ENCODE measurements around the gene UCP2.
"Not testable (repeated sequence)": the region's sequence is repeated elsewhere in the genome, so short reads cannot be mapped to it uniquely, and the experiment has no call there.

The UCP2 gene

DNA sequence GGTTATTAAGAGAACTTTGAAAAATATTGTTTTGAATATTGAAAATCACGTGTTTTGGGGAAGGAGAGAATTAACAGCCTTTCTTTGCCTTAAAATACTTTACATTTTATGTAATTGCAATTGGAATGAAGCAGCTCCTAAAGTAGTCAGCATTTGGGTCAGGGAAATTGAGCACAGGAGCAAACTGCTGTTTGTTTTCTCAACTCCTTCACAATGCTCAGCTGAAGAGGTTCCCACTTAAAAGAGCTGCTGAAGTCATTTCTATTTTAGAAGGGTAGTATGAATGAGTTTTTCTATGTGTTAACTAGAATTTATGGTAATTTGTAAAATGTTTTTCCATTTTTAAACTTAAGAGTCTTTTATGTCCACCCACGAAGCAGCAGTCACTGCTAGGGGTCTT, 8.1 kb upstream of the UCP2 start:
- DNase-seq, result no peak

GRCh38 chr11:73989156-73989555, 6.5 kb upstream of the UCP2 start:
- no peak for DNase-seq

GRCh38 chr11:73988227-73988626, 5.6 kb upstream of the UCP2 start:
- DNase-seq, result no peak

DNA sequence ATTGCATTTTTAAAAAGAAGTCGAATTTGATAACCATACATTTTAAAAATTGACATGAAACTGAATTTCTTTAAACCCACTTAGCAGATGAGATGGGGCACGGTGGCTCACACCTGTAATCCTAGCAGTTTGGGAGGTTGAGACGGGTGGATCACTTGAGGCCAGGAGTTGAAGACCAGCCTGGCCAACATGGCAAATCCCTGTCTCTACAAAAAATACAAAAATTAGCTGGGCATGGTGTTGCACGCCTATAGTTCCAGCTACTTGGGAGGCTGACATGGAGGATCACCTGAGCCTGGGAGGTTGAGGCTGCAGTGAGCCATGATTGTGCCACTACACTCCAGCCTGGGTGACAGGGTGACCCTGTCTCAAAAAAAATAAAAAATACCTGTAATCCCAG, 3.0 kb upstream of the UCP2 start:
- DNase-seq, result not testable (repeated sequence)

GRCh38 chr11:73983741-73984538, 1.3 kb upstream of the UCP2 start:
- no peak for DNase-seq

DNA sequence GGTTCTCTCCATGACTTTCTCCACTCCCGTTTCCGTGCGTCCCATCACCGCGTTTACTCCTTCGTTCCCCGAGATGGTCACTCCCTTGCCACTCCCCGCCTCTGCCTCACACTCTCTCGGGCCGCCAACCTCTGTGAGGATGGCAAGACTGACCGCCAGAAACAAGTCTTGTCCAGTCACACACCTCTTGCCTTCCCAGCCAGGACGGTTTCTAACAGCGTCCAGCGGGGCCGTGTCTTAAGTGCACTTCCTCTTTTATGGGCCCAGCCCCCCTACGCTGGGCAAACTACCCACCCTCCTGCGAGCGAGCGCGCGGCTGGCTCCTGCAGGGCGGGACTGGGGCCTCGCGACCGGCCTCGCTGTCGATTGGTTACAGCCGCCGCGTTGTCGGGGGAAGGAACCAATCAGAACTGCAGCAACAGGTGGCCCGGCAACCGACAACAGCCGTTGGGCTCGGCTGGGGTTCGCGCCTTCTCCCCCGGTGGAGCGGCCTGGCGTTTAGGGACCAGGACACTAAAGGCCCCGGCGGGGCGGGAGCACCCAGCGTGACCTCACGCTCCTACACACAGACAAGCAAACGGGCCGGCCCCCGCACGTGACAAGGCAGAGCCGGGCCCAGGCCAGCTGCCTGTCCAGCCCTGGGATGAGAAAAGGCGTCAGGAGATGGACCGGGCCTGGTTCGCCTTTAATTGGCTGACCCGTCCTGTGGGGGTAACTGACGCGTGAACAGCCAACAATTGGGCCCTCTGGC, 522 bp upstream of the UCP2 start:
- DNase-seq, result peak; percentile 97

- DNase-seq, result no peak
These were observed 1.4 kb downstream of the UCP2 start for GRCh38 chr11:73981051-73981805.

GRCh38 chr11:73980001-73980961, 2.4 kb downstream of the UCP2 start:
- DNase-seq, result peak; percentile 18

DNA sequence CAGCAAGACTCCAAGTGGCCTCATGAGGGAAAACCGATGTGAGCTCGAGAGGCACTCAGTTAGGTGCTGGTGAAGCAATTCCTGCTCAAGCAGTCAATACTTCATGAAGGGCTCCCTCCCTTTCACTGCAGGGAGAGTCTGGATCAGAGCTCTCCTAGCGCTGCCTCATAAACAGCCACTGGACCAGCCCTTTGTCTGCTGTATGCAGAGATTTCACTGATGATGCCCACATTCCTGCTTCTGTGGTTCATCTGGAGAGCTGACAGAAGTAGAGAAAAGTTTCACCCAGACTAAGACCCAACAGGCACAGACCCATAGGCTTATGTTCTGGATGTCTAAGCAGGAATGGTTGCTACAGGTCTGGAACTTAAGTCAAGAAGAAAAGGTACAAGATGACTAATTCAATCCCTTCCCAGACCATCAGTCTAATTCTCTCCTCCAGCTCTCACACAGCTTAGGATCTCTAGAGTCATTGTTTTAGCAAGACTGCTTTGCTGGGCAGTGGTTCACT, 4.0 kb downstream of the UCP2 start:
- DNase-seq, result no peak

- DNase-seq, result no peak
These were observed 4.7 kb downstream of the UCP2 start for GRCh38 chr11:73977856-73978519.

DNA sequence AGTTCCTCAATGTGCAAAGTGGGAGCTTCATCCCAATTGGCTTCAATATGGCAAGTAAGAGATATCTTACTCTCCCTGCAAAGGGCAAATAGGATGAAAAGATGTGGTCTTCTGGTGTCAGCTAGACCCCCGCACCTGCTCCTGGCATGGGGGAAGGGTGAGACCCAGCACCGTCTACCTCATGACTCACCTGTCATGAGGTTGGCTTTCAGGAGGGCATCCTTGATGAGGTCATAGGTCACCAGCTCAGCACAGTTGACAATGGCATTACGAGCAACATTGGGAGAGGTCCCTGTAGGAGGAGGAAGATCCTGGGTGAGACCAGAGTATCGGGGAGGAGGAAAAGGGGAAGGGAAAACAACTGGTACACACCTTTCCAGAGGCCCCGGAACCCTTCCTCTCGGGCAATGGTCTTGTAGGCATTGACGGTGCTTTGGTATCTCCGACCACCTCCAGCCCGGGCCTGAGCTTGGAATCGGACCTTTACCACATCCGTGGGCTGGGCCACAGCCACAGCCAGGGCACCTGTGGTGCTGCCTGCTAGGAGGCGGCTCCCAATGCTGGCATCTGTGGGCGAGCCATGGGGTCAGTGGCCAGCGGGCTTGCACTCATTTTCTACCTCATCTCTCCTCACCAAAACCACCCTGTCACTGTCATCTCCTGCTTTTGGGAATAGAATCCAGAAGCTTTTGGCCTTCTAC, 6.0 kb downstream of the UCP2 start:
- no peak for DNase-seq

DNA sequence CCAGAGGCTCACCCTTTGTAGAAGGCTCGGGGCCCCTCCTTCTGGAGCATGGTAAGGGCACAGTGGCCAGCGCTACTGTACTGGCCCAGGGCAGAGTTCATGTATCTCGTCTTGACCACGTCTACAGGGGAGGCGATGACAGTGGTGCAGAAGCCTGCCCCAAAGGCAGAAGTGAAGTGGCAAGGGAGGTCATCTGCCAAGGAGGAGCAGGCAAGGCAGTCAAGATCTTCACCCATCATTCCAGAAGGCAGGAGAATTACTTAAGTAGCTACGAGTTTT, 7.2 kb downstream of the UCP2 start:
- no peak for DNase-seq

- no peak for DNase-seq
These were observed 7.8 kb downstream of the UCP2 start for GRCh38 chr11:73974604-73975478.

GRCh38 chr11:73972620-73973449, 9.8 kb downstream of the UCP2 start:
- no peak for DNase-seq

DNA sequence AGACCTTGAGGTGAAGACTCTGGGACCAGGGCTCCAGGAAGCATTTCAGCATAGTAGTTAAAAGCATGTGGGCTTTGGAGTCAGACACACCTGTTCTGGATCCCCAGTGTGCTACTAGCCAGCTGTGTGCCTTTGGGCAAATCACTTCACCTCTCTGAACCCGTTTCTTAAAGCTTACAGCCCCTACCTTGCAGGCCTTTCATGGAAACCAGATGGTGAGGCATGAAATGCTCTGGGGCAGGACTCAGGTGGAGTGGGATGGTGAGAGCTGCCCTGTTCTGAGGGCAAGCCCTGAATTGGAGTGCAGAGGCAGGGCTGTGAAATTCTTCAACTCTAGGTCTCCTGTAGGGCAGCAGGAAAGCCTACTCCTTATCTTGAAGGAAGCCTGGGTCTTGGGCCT, 10.5 kb downstream of the UCP2 start:
- no peak for DNase-seq

GRCh38 chr11:73971175-73971719, 11.4 kb downstream of the UCP2 start:
- DNase-seq, result no peak

GRCh38 chr11:73969991-73970800, 12.4 kb downstream of the UCP2 start:
- DNase-seq, result no peak

DNA sequence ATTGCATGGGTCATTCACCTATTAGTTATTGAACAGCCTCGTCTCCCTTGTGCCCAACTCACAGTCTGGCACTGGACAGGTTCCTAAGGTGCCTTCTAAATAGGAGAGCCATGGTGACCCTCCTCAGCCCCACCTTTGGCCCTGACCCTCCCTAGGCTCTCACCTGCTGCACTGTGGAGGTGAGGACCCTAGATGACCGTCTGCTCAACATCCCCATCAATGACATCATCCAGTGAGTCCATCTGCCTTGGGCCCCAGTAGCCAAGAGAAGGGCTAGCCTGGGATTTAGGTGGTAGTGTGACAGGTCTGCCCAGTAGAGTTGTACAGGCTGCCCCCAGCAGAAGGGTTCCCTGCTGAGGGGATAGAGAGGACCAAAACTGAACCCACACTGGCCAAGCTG, 13.6 kb downstream of the UCP2 start:
- no peak for DNase-seq
